Activated CD4-positive, alpha-beta T cell treated with anti-CD3 and anti-CD28 coated beads, Interleukin-2, amount 10 ng/mL, durations not matched to agents 24 days and 14 days (primary cell): ENCODE results near the gene RPL26. TPM values are rescaled to one million over a fixed set of nuclear protein-coding genes. Genes with fewer than 3 reads are reported as not detected.
"Not testable (repeated sequence)": the region's sequence is repeated elsewhere in the genome, so short reads cannot be mapped to it uniquely, and the experiment has no call there.

Experiments
- DNase-seq: peaks from one replicate; pipeline ENCODE4 v3.0.0; 2022
- H3K27ac Mint-ChIP-seq: one replicate; pipeline ENCODE4 v1.8.0; 2022; ENCODE audit warnings: mild to moderate bottlenecking, mixed read lengths
- H3K27me3 Mint-ChIP-seq: one replicate; pipeline ENCODE4 v1.8.0; 2022; ENCODE audit warnings: mixed read lengths
- H3K36me3 Mint-ChIP-seq: one replicate; pipeline ENCODE4 v1.8.0; 2022; ENCODE audit warnings: low read depth, mild to moderate bottlenecking, mixed read lengths
- H3K4me1 Mint-ChIP-seq: one replicate; pipeline ENCODE4 v1.8.0; 2021; ENCODE audit warnings: mixed read lengths
- H3K4me3 Mint-ChIP-seq: one replicate; pipeline ENCODE4 v1.8.0; 2022; ENCODE audit warnings: mild to moderate bottlenecking, moderate library complexity, mixed read lengths
- H3K9me3 Mint-ChIP-seq: one replicate; pipeline ENCODE4 v1.8.0; 2021; ENCODE audit warnings: mixed read lengths
- intact Hi-C: fragments of 100-400 bp; cut with micrococcal nuclease; formaldehyde crosslinking; loops from one replicate; pipeline ENCODE4 v1.15.1; 2023
- total RNA-seq: library from RNA; stranded (reverse); gene quantifications from 2 replicates; pipeline ENCODE4 v1.2.3, GENCODE V29; 2022

Gene RPL26
- total RNA-seq, 1 donor from 2014 or later = 2,460 TPM

DNA sequence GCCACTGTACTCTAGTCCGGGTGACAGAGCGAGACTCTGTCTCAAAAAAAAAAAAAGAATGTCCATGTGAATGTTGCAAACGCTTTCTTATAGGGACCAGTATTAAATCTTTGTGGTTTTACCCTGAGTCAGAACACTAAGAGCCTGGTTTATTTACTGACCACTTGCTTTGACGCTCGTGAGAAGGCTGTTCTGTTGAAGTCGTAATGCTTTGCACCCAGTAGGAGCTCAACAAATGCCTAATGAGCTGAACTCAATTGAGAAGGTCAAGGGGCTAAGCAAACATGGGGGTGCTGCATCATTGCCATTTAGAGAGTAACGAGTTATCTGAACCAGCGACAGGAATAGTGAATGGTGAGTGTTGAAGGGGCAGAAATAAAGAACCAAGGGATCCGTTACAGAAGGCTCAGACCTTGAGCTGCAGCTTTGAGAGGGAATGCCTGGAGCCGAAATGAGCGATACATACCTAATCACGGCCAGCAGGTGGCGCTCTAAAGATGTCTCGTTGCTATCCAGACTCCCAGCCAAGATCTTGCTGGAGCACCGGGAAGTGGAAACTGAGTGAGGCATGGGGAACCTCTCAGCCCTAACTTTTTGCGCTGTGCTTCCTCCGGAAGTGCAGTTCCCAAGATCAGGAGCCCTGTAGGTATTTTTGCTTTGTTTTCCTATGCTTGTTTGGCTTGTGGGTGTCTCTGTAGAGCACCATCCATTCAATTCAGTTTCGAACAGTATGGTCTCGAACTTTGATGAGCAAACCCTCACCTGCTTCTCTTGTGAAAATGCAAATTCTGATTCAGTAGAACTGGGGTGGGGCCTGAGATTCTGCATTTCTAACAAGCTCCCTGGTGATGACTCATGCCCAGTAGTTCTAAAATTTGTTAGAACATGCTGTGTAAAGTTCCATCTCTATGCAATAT lies 27.2 kb upstream of the RPL26 start:
- no peak overlapping the region for H3K4me3 Mint-ChIP-seq
- peaks cover 18% of the 10 kb centered on the region for H3K4me1 Mint-ChIP-seq
- H3K27ac Mint-ChIP-seq = peak overlapping the region; percentile 2
- H3K36me3 Mint-ChIP-seq = no peaks in the 10 kb centered on the region
- H3K9me3 Mint-ChIP-seq = no peaks in the 10 kb centered on the region
- DNase-seq = peak; percentile 93
- intact Hi-C loops = loop anchor here (1.0 kb wide), 1 partner anchor 336 kb away; no protein-coding TSS in a partner anchor
- H3K27me3 Mint-ChIP-seq = peaks cover 27% of the 10 kb centered on the region

GRCh38 chr17:8408371-8408770 lies 25.4 kb upstream of the RPL26 start:
- Mint-ChIP-seq H3K27ac (no peak overlapping the region), H3K4me1 (peaks cover 15% of the 10 kb centered on the region), H3K36me3 (no peaks in the 10 kb centered on the region), H3K27me3 (peaks cover 18% of the 10 kb centered on the region), H3K9me3 (no peaks in the 10 kb centered on the region), H3K4me3 (no peak overlapping the region)
- DNase-seq = no peak
- intact Hi-C loops = no loop called here

- H3K9me3 Mint-ChIP-seq = no peaks in the 10 kb centered on the region
- DNase-seq = no peak
- H3K36me3 Mint-ChIP-seq = no peaks in the 10 kb centered on the region
- peaks cover 7% of the 10 kb centered on the region for H3K27me3 Mint-ChIP-seq
- peaks cover 11% of the 10 kb centered on the region for H3K4me1 Mint-ChIP-seq
- H3K4me3 Mint-ChIP-seq = no peak overlapping the region
- intact Hi-C loops = no loop called here
- no peak overlapping the region for H3K27ac Mint-ChIP-seq
Measured at GRCh38 chr17:8406174-8406573, 23.2 kb upstream of the RPL26 start.

- Mint-ChIP-seq H3K9me3 (no peaks in the 10 kb centered on the region), H3K4me1 (peaks cover 7% of the 10 kb centered on the region), H3K36me3 (no peaks in the 10 kb centered on the region), H3K4me3 (no peak overlapping the region), H3K27me3 (peaks cover 9% of the 10 kb centered on the region), H3K27ac (no peak overlapping the region)
- no peak for DNase-seq
- intact Hi-C loops = no loop called here
Measured at GRCh38 chr17:8405499-8406016, 22.6 kb upstream of the RPL26 start.

GRCh38 chr17:8402921-8403536 lies 20.0 kb upstream of the RPL26 start:
- peaks cover 15% of the 10 kb centered on the region for H3K27me3 Mint-ChIP-seq
- intact Hi-C loops = no loop called here
- no peaks in the 10 kb centered on the region for H3K36me3 Mint-ChIP-seq
- H3K4me3 Mint-ChIP-seq = no peak overlapping the region
- no peaks in the 10 kb centered on the region for H3K4me1 Mint-ChIP-seq
- H3K27ac Mint-ChIP-seq = no peak overlapping the region
- DNase-seq = no peak
- no peaks in the 10 kb centered on the region for H3K9me3 Mint-ChIP-seq

DNA sequence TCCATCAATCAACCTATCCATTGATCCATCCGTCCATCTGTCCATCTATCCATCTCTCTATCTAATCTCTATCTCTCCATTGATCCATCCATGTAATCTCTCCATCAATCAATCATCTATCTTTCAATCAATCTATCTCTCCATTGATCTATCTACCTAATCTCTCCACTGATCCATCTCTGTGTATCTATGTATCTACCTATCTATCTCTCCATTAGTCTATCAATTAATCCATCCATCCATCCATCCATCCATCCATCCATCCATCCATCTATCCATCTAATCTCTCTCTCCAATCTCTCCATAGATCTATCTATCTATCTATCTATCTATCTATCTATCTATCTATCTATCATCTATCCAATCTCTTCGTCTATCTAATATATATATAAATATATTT lies 18.1 kb upstream of the RPL26 start:
- no peak overlapping the region for H3K4me3 Mint-ChIP-seq
- intact Hi-C loops = no loop called here
- no peaks in the 10 kb centered on the region for H3K36me3 Mint-ChIP-seq
- H3K9me3 Mint-ChIP-seq = no peaks in the 10 kb centered on the region
- H3K4me1 Mint-ChIP-seq = no peaks in the 10 kb centered on the region
- no peak overlapping the region for H3K27ac Mint-ChIP-seq
- DNase-seq = no peak
- peaks cover 25% of the 10 kb centered on the region for H3K27me3 Mint-ChIP-seq

DNA sequence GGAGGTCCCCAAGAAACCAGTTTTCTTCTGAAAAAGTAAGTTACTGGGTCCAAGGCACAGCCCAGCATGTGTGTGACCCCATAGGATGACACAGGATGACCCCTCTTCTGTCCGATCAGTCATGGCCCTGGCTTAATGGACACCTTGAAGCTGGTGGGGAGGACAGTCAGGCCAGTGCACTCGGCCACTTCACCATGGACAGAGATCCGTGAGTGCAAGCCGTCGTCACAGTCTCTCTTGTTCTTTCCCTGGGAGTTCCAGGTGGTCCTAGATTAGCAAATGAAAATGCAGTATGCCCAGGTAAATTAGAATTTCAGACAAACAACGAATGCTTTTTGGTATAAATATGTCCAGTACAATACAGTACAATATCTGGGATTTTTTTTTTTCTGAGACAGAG lies 16.0 kb upstream of the RPL26 start:
- Mint-ChIP-seq H3K36me3 (no peaks in the 10 kb centered on the region), H3K9me3 (no peaks in the 10 kb centered on the region), H3K27me3 (peaks cover 38% of the 10 kb centered on the region), H3K27ac (no peak overlapping the region), H3K4me3 (no peak overlapping the region), H3K4me1 (peaks cover 2% of the 10 kb centered on the region)
- no peak for DNase-seq
- intact Hi-C loops = no loop called here

GRCh38 chr17:8397636-8398035 lies 14.6 kb upstream of the RPL26 start, which contains the start of gene RNF222:
RNF222 (minus strand) TSS chr17:8397827; CDS start chr17:8393461, 4,366 bp downstream.
- DNase-seq = no peak
- peak within 1 kb of the TSS; percentile 21 for H3K27ac Mint-ChIP-seq
- no peak within 1 kb of the TSS for H3K4me3 Mint-ChIP-seq
- no peaks in the 10 kb centered on the region for H3K9me3 Mint-ChIP-seq
- H3K27me3 Mint-ChIP-seq = peaks cover 35% of the 10 kb centered on the region
- no peaks in the 10 kb centered on the region for H3K36me3 Mint-ChIP-seq
- intact Hi-C loops = no loop called here
- peaks cover 9% of the 10 kb centered on the region for H3K4me1 Mint-ChIP-seq

- H3K36me3 Mint-ChIP-seq, DNase-seq, intact Hi-C loops, H3K4me3 Mint-ChIP-seq, H3K9me3 Mint-ChIP-seq, H3K4me1 Mint-ChIP-seq, H3K27ac Mint-ChIP-seq: not testable (repeated sequence)
- H3K27me3 Mint-ChIP-seq = peaks cover 29% of the 10 kb centered on the region
Measured at GRCh38 chr17:8394497-8394896, 11.5 kb upstream of the RPL26 start.

GRCh38 chr17:8393470-8394231 lies 10.7 kb upstream of the RPL26 start:
- Mint-ChIP-seq H3K9me3 (no peaks in the 10 kb centered on the region), H3K27ac (peak overlapping the region; percentile 81), H3K4me3 (peak overlapping the region; percentile 40), H3K4me1 (peaks cover 9% of the 10 kb centered on the region), H3K27me3 (peaks cover 29% of the 10 kb centered on the region), H3K36me3 (no peaks in the 10 kb centered on the region)
- intact Hi-C loops = no loop called here
- DNase-seq = peak; percentile 77

DNA sequence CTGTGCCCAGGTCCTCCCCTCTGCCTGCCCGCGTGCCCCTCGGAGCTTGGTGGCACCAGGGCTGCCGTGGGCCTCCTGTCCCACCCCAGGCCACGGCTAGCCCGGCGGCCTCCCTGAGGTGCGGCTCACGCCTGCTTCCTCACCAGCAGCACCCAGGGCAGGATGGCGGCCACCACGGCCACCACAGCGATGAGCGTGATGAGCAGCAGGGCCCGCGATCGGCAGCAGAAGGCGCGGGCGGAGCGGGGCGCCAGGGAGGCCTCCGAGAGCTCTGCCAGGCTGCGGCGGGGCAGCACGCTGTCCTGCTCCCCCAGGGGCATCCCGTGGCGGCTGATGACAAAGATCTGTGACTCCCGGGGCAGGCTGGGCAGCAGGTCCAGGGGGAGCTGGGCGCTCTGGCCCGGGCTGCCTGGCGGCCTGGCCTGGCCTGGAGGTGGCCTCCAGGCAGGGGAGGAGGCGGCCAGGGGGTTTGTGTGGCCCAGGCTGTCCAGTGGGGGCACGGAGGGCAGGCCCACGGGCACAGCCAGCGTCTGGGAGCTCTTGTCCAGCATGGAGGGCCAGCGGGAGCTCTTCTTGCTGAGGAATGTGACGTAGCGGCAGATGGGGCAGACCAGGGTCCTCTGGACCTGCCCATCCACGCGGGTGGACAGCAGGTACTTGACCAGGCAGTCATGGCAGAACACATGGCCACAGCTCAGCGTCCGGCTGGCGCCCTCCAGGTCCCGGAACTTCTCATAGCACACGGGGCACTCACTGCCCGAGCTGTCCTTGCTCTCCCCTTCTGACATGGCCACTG lies 9.9 kb upstream of the RPL26 start:
- Mint-ChIP-seq H3K27ac (no peak overlapping the region), H3K27me3 (peaks cover 22% of the 10 kb centered on the region), H3K4me1 (peaks cover 9% of the 10 kb centered on the region), H3K4me3 (no peak overlapping the region), H3K9me3 (no peaks in the 10 kb centered on the region), H3K36me3 (no peaks in the 10 kb centered on the region)
- no peak for DNase-seq
- intact Hi-C loops = no loop called here

DNA sequence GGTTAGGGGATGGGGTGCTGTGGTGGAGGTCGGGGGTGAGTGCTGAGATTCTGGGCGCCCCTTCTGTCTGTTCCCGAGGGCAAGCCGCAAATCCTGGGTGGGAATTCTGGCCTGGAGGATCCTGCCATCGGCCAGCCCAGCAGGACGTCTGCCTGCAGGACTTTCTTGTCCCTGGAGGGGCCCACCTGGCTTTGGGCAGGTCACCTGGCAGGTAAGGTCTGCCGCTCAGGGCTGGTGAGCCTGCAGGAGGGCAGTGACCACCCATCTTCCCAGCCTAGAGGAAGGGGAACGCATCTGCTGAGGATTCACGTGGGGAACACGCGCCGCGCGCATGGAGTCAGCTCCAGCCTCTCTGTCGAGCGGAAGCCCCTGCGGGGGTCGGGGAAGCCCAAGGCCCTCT lies 9.3 kb upstream of the RPL26 start:
- intact Hi-C loops = no loop called here
- DNase-seq = no peak
- Mint-ChIP-seq H3K27ac (no peak overlapping the region), H3K9me3 (no peaks in the 10 kb centered on the region), H3K4me1 (peaks cover 9% of the 10 kb centered on the region), H3K4me3 (no peak overlapping the region), H3K36me3 (no peaks in the 10 kb centered on the region), H3K27me3 (peaks cover 17% of the 10 kb centered on the region)

GRCh38 chr17:8391711-8392110 lies 8.7 kb upstream of the RPL26 start:
- peaks cover 10% of the 10 kb centered on the region for H3K4me1 Mint-ChIP-seq
- peaks cover 16% of the 10 kb centered on the region for H3K27me3 Mint-ChIP-seq
- no peak overlapping the region for H3K4me3 Mint-ChIP-seq
- H3K27ac Mint-ChIP-seq = no peak overlapping the region
- intact Hi-C loops = no loop called here
- DNase-seq = no peak
- no peaks in the 10 kb centered on the region for H3K36me3 Mint-ChIP-seq
- H3K9me3 Mint-ChIP-seq = no peaks in the 10 kb centered on the region
